Fibroblast of upper back skin (primary cell): Measurements from ENCODE around the gene PDZD2.
"Not testable (repeated sequence)": the region's sequence is repeated elsewhere in the genome, so short reads cannot be mapped to it uniquely, and the experiment has no call there.

ENCODE experiments used
- DNase-seq: peaks from one replicate; pipeline ENCODE4 v3.0.0-alpha.2; 2013

Gene PDZD2

GRCh38 chr5:31638748-31639418 lies at the start of gene PDZD2:
PDZD2 (plus strand) TSS chr5:31639131.
- peak; percentile 58 for DNase-seq

GRCh38 chr5:31593665-31594064 lies 45.3 kb upstream of the PDZD2 start:
- DNase-seq = no peak

- DNase-seq = no peak
Measured at GRCh38 chr5:31596354-31596753, 42.6 kb upstream of the PDZD2 start.

- no peak for DNase-seq
Measured at GRCh38 chr5:31598640-31599611, 40.0 kb upstream of the PDZD2 start.

GRCh38 chr5:31602305-31602704 lies 36.6 kb upstream of the PDZD2 start:
- DNase-seq = not testable (repeated sequence)

- no peak for DNase-seq
Measured at GRCh38 chr5:31604240-31604639, 34.7 kb upstream of the PDZD2 start.

- DNase-seq = no peak
Measured at GRCh38 chr5:31604644-31605043, 34.3 kb upstream of the PDZD2 start.

- no peak for DNase-seq
Measured at GRCh38 chr5:31605920-31606319, 33.0 kb upstream of the PDZD2 start.

- DNase-seq = no peak
Measured at GRCh38 chr5:31607546-31607945, 31.4 kb upstream of the PDZD2 start.

GRCh38 chr5:31611002-31611401 lies 27.9 kb upstream of the PDZD2 start:
- no peak for DNase-seq

- no peak for DNase-seq
Measured at GRCh38 chr5:31613651-31614050, 25.3 kb upstream of the PDZD2 start.

- DNase-seq = peak; percentile 10
Measured at GRCh38 chr5:31614151-31615020, 24.5 kb upstream of the PDZD2 start.

GRCh38 chr5:31617867-31618266 lies 21.1 kb upstream of the PDZD2 start:
- no peak for DNase-seq

GRCh38 chr5:31620026-31620425 lies 18.9 kb upstream of the PDZD2 start:
- no peak for DNase-seq

- no peak for DNase-seq
Measured at GRCh38 chr5:31623249-31623648, 15.7 kb upstream of the PDZD2 start.

- DNase-seq = no peak
Measured at GRCh38 chr5:31625394-31625793, 13.5 kb upstream of the PDZD2 start.

GRCh38 chr5:31626156-31626555 lies 12.8 kb upstream of the PDZD2 start:
- DNase-seq = no peak

GRCh38 chr5:31626604-31627234 lies 12.2 kb upstream of the PDZD2 start:
- DNase-seq = no peak

GRCh38 chr5:31630931-31631330 lies 8.0 kb upstream of the PDZD2 start:
- DNase-seq = no peak

- DNase-seq = no peak
Measured at GRCh38 chr5:31632460-31632859, 6.5 kb upstream of the PDZD2 start.

- no peak for DNase-seq
Measured at GRCh38 chr5:31635446-31635845, 3.5 kb upstream of the PDZD2 start.

GRCh38 chr5:31637851-31638250 lies 1.1 kb upstream of the PDZD2 start:
- no peak for DNase-seq

GRCh38 chr5:31638345-31638744 lies 586 bp upstream of the PDZD2 start:
- no peak for DNase-seq
